ENCODE results near the gene SORL1-AS1.
A peak's percentile ranks its signal among the peaks of the same experiment; 100 is the strongest.

The SORL1-AS1 gene

GRCh38 chr11:121476379-121477032 is 23.7 kb upstream of the SORL1-AS1 start:
- DNase-seq (ENCODE audit: low spot score): peak; percentile 83

- no peak for DNase-seq (ENCODE audit: low spot score)
Observed at GRCh38 chr11:121474680-121475079, 21.9 kb upstream of the SORL1-AS1 start.

- no peak for DNase-seq (ENCODE audit: low spot score)
Observed at GRCh38 chr11:121473064-121473777, 20.5 kb upstream of the SORL1-AS1 start.

GRCh38 chr11:121472312-121472711 is 19.5 kb upstream of the SORL1-AS1 start:
- DNase-seq (ENCODE audit: low spot score): no peak

GRCh38 chr11:121471167-121471566 is 18.4 kb upstream of the SORL1-AS1 start:
- DNase-seq (ENCODE audit: low spot score): no peak

GRCh38 chr11:121469910-121470309 is 17.1 kb upstream of the SORL1-AS1 start:
- no peak for DNase-seq (ENCODE audit: low spot score)

- peak; percentile 43 for DNase-seq (ENCODE audit: low spot score)
Observed at GRCh38 chr11:121467965-121468364, 15.2 kb upstream of the SORL1-AS1 start.

GRCh38 chr11:121467471-121467870 is 14.7 kb upstream of the SORL1-AS1 start:
- peak; percentile 40 for DNase-seq (ENCODE audit: low spot score)

GRCh38 chr11:121466063-121466794 is 13.5 kb upstream of the SORL1-AS1 start:
- peak; percentile 99 for DNase-seq (ENCODE audit: low spot score)

- no peak for DNase-seq (ENCODE audit: low spot score)
Observed at GRCh38 chr11:121465709-121466062, 12.9 kb upstream of the SORL1-AS1 start.

GRCh38 chr11:121464352-121464946 is 11.7 kb upstream of the SORL1-AS1 start:
- peak; percentile 76 for DNase-seq (ENCODE audit: low spot score)

GRCh38 chr11:121463689-121464335 is 11.0 kb upstream of the SORL1-AS1 start:
- DNase-seq (ENCODE audit: low spot score): peak; percentile 38

- DNase-seq (ENCODE audit: low spot score): no peak
Observed at GRCh38 chr11:121461843-121462242, 9.1 kb upstream of the SORL1-AS1 start.

- DNase-seq (ENCODE audit: low spot score): no peak
Observed at GRCh38 chr11:121460941-121461514, 8.3 kb upstream of the SORL1-AS1 start.

GRCh38 chr11:121459413-121460017 is 6.7 kb upstream of the SORL1-AS1 start:
- peak; percentile 69 for DNase-seq (ENCODE audit: low spot score)

- DNase-seq (ENCODE audit: low spot score): no peak
Observed at GRCh38 chr11:121458551-121458950, 5.8 kb upstream of the SORL1-AS1 start.

GRCh38 chr11:121456816-121457431 is 4.2 kb upstream of the SORL1-AS1 start:
- DNase-seq (ENCODE audit: low spot score): no peak

- no peak for DNase-seq (ENCODE audit: low spot score)
Observed at GRCh38 chr11:121456151-121456550, 3.4 kb upstream of the SORL1-AS1 start.

- no peak for DNase-seq (ENCODE audit: low spot score)
Observed at GRCh38 chr11:121455115-121455514, 2.3 kb upstream of the SORL1-AS1 start.

- DNase-seq (ENCODE audit: low spot score): no peak
Observed at GRCh38 chr11:121453589-121454299, 977 bp upstream of the SORL1-AS1 start.

Measured in HT-29 (cell line).